ENCODE data around the gene DCLK2.

The DCLK2 gene

DNA sequence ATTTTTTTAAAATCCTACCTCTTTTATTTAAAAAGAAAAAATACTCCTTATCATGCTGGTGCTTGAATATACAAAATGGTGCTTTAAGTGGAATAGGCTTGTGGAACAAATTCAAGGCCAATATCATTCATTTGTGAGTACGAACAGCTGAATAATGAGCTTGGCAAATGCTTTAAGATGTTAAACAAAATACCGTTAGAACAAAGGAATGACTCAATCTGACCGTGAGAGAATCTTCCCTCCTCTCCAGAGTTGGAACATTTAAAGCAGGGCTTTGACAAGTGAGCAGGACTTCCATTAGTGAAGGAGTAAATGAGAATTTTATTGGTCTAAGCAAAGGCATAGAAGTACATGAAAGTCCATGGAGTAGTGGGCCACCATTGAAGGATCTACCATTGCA lies 74.5 kb downstream of the DCLK2 start:
- no peak for TF ChIP-seq TAF1 (IDR thresholded peaks at IDR 0.05; ENCODE audit: low read depth)
- TF ChIP-seq MAX (IDR thresholded peaks at IDR 0.05), result no peak
- no peak for TF ChIP-seq ZBTB7A (IDR thresholded peaks at IDR 0.05; ENCODE audit: low read depth)
- no peak for TF ChIP-seq NFIC (IDR thresholded peaks at IDR 0.05)
- TF ChIP-seq EGR1 (IDR thresholded peaks at IDR 0.05), result no peak
- no peak for TF ChIP-seq CREB1 (IDR thresholded peaks at IDR 0.05; ENCODE audit: low read depth)
- TF ChIP-seq USF1 (IDR thresholded peaks at IDR 0.05), result no peak
- TF ChIP-seq EP300 (IDR thresholded peaks at IDR 0.05; ENCODE audit: borderline replicate concordance), result no peak

- TF ChIP-seq TCF12 (IDR thresholded peaks at IDR 0.05; ENCODE audit: low read depth) (no peak), EGR1 (IDR thresholded peaks at IDR 0.05) (no peak), NFIC (IDR thresholded peaks at IDR 0.05) (no peak), FOXM1 (IDR thresholded peaks at IDR 0.05; ENCODE audit: borderline replicate concordance, low read depth) (no peak), REST (IDR thresholded peaks at IDR 0.05; ENCODE audit: low read depth) (no peak), TEAD4 (IDR thresholded peaks at IDR 0.05) (no peak), CREB1 (IDR thresholded peaks at IDR 0.05; ENCODE audit: low read depth) (no peak), ZBTB7A (IDR thresholded peaks at IDR 0.05; ENCODE audit: low read depth) (no peak), MAX (IDR thresholded peaks at IDR 0.05) (no peak), EP300 (IDR thresholded peaks at IDR 0.05; ENCODE audit: borderline replicate concordance) (no peak), RAD21 (IDR thresholded peaks at IDR 0.05; ENCODE audit: low read depth) (no peak), TAF1 (IDR thresholded peaks at IDR 0.05; ENCODE audit: low read depth) (no peak), YY1 (IDR thresholded peaks at IDR 0.05; ENCODE audit: low read depth) (no peak), USF1 (IDR thresholded peaks at IDR 0.05) (no peak), CEBPB (IDR thresholded peaks at IDR 0.05) (no peak)
These were observed 77.1 kb downstream of the DCLK2 start for GRCh38 chr4:150155391-150155790.

DNA sequence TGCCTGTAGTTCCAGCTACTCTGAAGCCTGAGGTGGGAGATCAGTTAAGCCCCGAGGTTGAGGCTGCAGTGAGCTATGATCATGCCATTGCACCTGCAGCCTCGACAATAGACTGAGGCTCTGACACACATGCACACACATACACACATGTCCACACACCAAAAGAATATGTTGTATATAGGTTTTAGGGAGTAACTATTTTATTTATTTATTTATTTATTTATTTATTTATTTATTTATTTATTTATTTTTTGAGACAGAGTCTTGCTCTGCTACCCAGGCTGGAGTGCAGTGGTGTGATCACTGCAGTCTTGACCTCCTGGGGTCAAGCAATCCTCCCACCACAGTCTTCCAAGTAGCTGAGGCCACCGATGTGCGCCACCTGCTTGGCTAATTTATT lies 78.3 kb downstream of the DCLK2 start:
- TF ChIP-seq EGR1 (IDR thresholded peaks at IDR 0.05) (no peak), EP300 (IDR thresholded peaks at IDR 0.05; ENCODE audit: borderline replicate concordance) (no peak)

DNA sequence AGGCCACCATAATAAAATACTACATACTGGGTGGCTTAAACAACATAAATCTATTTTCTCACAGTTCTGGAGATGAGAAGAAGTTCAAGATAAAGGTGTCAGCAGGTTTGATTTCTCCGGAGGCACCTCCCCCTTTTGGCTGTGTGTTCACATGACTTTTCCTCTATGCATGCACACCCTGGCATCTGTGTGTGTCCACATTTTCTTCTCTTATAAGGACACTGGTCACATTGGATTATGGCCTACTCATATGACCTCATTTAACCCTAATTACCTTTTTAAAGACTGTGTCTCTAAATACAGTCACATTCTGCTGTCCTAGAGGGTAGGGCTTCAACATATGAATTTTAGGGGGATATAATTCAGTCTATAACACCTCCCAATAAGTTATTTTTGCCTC lies 79.8 kb downstream of the DCLK2 start:
- TF ChIP-seq RAD21 (IDR thresholded peaks at IDR 0.05; ENCODE audit: low read depth) (no peak), EP300 (IDR thresholded peaks at IDR 0.05; ENCODE audit: borderline replicate concordance) (no peak), CEBPB (IDR thresholded peaks at IDR 0.05) (no peak), USF1 (IDR thresholded peaks at IDR 0.05) (no peak)

GRCh38 chr4:150160473-150160872 lies 82.2 kb downstream of the DCLK2 start:
- TF ChIP-seq FOXM1 (IDR thresholded peaks at IDR 0.05; ENCODE audit: borderline replicate concordance, low read depth) (no peak), CREB1 (IDR thresholded peaks at IDR 0.05; ENCODE audit: low read depth) (no peak), CEBPB (IDR thresholded peaks at IDR 0.05) (no peak), RAD21 (IDR thresholded peaks at IDR 0.05; ENCODE audit: low read depth) (no peak), ZBTB7A (IDR thresholded peaks at IDR 0.05; ENCODE audit: low read depth) (no peak), NFIC (IDR thresholded peaks at IDR 0.05) (no peak), TAF1 (IDR thresholded peaks at IDR 0.05; ENCODE audit: low read depth) (no peak), TEAD4 (IDR thresholded peaks at IDR 0.05) (no peak), TCF12 (IDR thresholded peaks at IDR 0.05; ENCODE audit: low read depth) (no peak), YY1 (IDR thresholded peaks at IDR 0.05; ENCODE audit: low read depth) (no peak), EP300 (IDR thresholded peaks at IDR 0.05; ENCODE audit: borderline replicate concordance) (no peak), REST (IDR thresholded peaks at IDR 0.05; ENCODE audit: low read depth) (no peak), EGR1 (IDR thresholded peaks at IDR 0.05) (no peak), MAX (IDR thresholded peaks at IDR 0.05) (no peak), USF1 (IDR thresholded peaks at IDR 0.05) (no peak)
